CD14-positive monocyte (primary cell): ENCODE measurements around the gene REEP1. TPM values are rescaled to one million over a fixed set of nuclear protein-coding genes. Genes with fewer than 3 reads are reported as not detected.

Experiments
- DNase-seq, 3 donors: peaks; one replicate each; pipeline ENCODE4 v3.0.0-alpha.2; 2011 to 2022
- H2AFZ ChIP-seq: 2 replicates; pipeline ENCODE4 v1.6.0; 2012; ENCODE audit warnings: mild to moderate bottlenecking, low read depth, low read length, inconsistent platforms; ENCODE audit not compliant: insufficient read depth, poor library complexity, severe bottlenecking
- H3K27ac ChIP-seq, 2 donors: 1 replicate in 1 of 2; 2 replicates in 1 of 2; pipeline ENCODE4 v1.5.1; 2012 to 2013; ENCODE audit warnings: low read length in 2 of 2, control low read depth in 1 of 2, inconsistent platforms in 1 of 2, low read depth in 1 of 2, mild to moderate bottlenecking in 1 of 2
- H3K27me3 ChIP-seq, 2 donors: one replicate each; pipeline versions ENCODE4 v1.6.0 to v1.6.1; 2011 to 2013; ENCODE audit warnings: low read length in 2 of 2; ENCODE audit not compliant: control insufficient read depth in 2 of 2, insufficient read depth in 2 of 2
- H3K36me3 ChIP-seq, 2 donors: replicated peaks in 1 of 2; 1 replicate in 1 of 2; 2 replicates in 1 of 2; pipeline versions ENCODE4 v1.5.1 to v1.6.1; 2012 to 2013; ENCODE audit warnings: low read length in 2 of 2, control low read depth in 1 of 2, inconsistent platforms in 1 of 2, mild to moderate bottlenecking in 1 of 2; ENCODE audit not compliant: insufficient read depth in 2 of 2, control insufficient read depth in 1 of 2
- H3K4me1 ChIP-seq, 2 donors: 1 replicate in 1 of 2; 2 replicates in 1 of 2; pipeline versions ENCODE4 v1.5.1 to v1.6.1; 2012 to 2013; ENCODE audit warnings: low read length in 2 of 2, control low read depth in 1 of 2, inconsistent platforms in 1 of 2, mild to moderate bottlenecking in 1 of 2, moderate library complexity in 1 of 2; ENCODE audit not compliant: insufficient read depth in 2 of 2, control insufficient read depth in 1 of 2
- H3K4me2 ChIP-seq: replicated peaks from 2 replicates; pipeline ENCODE3; 2012; ENCODE audit warnings: low read length, moderate library complexity, mild to moderate bottlenecking; ENCODE audit not compliant: poor library complexity, severe bottlenecking; ENCODE audit errors: extremely low read depth
- H3K4me3 ChIP-seq, 3 experiments: fragments of 200-600 bp in 1 of 3; sonication (generic) in 1 of 3; replicated peaks in 1 of 3; 1 replicate in 2 of 3; 2 replicates in 1 of 3; pipeline ENCODE4 v1.5.1; 2011 to 2013; ENCODE audit warnings: low read length in 3 of 3, mild to moderate bottlenecking in 3 of 3, control low read depth in 2 of 3, low read depth in 2 of 3, inconsistent platforms in 1 of 3, moderate library complexity in 1 of 3
- H3K79me2 ChIP-seq: 2 replicates; pipeline ENCODE4 v1.6.0; 2012; ENCODE audit warnings: mild to moderate bottlenecking, control low read depth, inconsistent platforms, low read length, moderate library complexity; ENCODE audit not compliant: insufficient read depth
- H3K9ac ChIP-seq: 2 replicates; pipeline ENCODE4 v1.6.0; 2017; ENCODE audit warnings: low read length, mild to moderate bottlenecking; ENCODE audit not compliant: insufficient read depth, poor library complexity, severe bottlenecking
- H3K9me3 ChIP-seq, 2 donors: replicated peaks in 1 of 2; 1 replicate in 1 of 2; 2 replicates in 1 of 2; pipeline versions ENCODE4 v1.5.1 to v1.6.1; 2012 to 2013; ENCODE audit warnings: low read length in 2 of 2, control low read depth in 1 of 2; ENCODE audit not compliant: control insufficient read depth in 1 of 2, insufficient read depth in 1 of 2
- H4K20me1 ChIP-seq: 2 replicates; pipeline ENCODE4 v1.6.0; 2012; ENCODE audit warnings: mild to moderate bottlenecking, low read length, control low read depth, moderate library complexity; ENCODE audit not compliant: insufficient read depth
- H3K27ac Mint-ChIP-seq, 7 donors: one replicate each; pipeline ENCODE4 v1.8.0; 2020; ENCODE audit warnings: mild to moderate bottlenecking in 7 of 7, mixed read lengths in 7 of 7, moderate library complexity in 6 of 7, inconsistent platforms in 2 of 7
- H3K27me3 Mint-ChIP-seq, 3 donors: one replicate each; pipeline ENCODE4 v1.8.0; 2021 to 2022; ENCODE audit warnings: low read depth in 3 of 3, mild to moderate bottlenecking in 3 of 3, mixed read lengths in 3 of 3, moderate library complexity in 3 of 3, inconsistent platforms in 1 of 3
- H3K36me3 Mint-ChIP-seq, 2 donors: one replicate each; pipeline ENCODE4 v1.8.0; 2020; ENCODE audit warnings: mixed read lengths in 2 of 2, inconsistent platforms in 1 of 2, mild to moderate bottlenecking in 1 of 2
- H3K4me1 Mint-ChIP-seq: one replicate; pipeline ENCODE4 v1.8.0; 2020; ENCODE audit warnings: mild to moderate bottlenecking, mixed read lengths
- H3K4me3 Mint-ChIP-seq, 2 donors: one replicate each; pipeline ENCODE4 v1.8.0; 2020; ENCODE audit warnings: mild to moderate bottlenecking in 2 of 2, mixed read lengths in 2 of 2, moderate library complexity in 1 of 2
- H3K9me3 Mint-ChIP-seq, 7 donors: one replicate each; pipeline ENCODE4 v1.8.0; 2020 to 2022; ENCODE audit warnings: mixed read lengths in 7 of 7, mild to moderate bottlenecking in 6 of 7, moderate library complexity in 6 of 7, inconsistent platforms in 2 of 7
- CTCF ChIP-seq: fragments of 200-600 bp; IDR thresholded peaks from one replicate; pipeline ENCODE4 v1.8.0; 2022; ENCODE audit warnings: antibody characterized with exemption, mild to moderate bottlenecking
- WGBS: methylation state at CpG from one replicate; pipeline ENCODE4 v1.1.5; 2013; ENCODE audit warnings: missing lambda C conversion rate; ENCODE audit not compliant: insufficient coverage; 5-methylcytosine and 5-hydroxymethylcytosine counted together
- intact Hi-C, 2 donors: fragments of 100-400 bp; cut with micrococcal nuclease; formaldehyde crosslinking; loops; one replicate each; pipeline versions ENCODE4 v1.15.0 to v1.15.1; 2023
- polyA plus RNA-seq, 3 donors: library from polyadenylated mRNA; depleted of rRNA in 1 of 3; unstranded in 2 of 3; stranded (reverse) in 1 of 3; fragments of 300-500 nt in 2 of 3; fragments of >200 nt in 1 of 3; fragmentation: Illumina TruSeq in 2 of 3; gene quantifications; 1 replicate in 2 of 3; 2 replicates in 1 of 3; pipeline ENCODE4 v1.2.3, GENCODE V29; 2012 to 2021

Gene REEP1
- polyA plus RNA-seq, 3 donors, result not detected

GRCh38 chr2:86341470-86341869 is 4.0 kb upstream of the REEP1 start:
- Histone ChIP-seq H3K36me3 (no peaks in the 10 kb centered on the region), H3K9ac (no peak overlapping the region), H3K4me3 (no peak overlapping the region), H2AFZ (no peak overlapping the region), H4K20me1 (no peaks in the 10 kb centered on the region), H3K27ac (no peak overlapping the region), H3K9me3 (peaks cover 9 to 22% of the 10 kb centered on the region in 2 donors), H3K79me2 (no peaks in the 10 kb centered on the region), H3K27me3 (peaks cover 43 to 73% of the 10 kb centered on the region in 2 donors), H3K4me1 (peaks cover 4 to 12% of the 10 kb centered on the region in 2 donors), H3K4me2 (no peak overlapping the region)
- DNase-seq, result no peak
- Mint-ChIP-seq H3K27ac (no peak overlapping the region), H3K4me3 (no peak overlapping the region), H3K9me3 (peaks cover 9 to 26% (median 22%) of the 10 kb centered on the region in 7 donors), H3K4me1 (peaks cover 10% of the 10 kb centered on the region), H3K27me3 (peaks cover 49 to 59% (median 50%) of the 10 kb centered on the region in 3 donors), H3K36me3 (peaks cover 0 to 2% of the 10 kb centered on the region in 2 donors)
- TF ChIP-seq CTCF, result no peak
- intact Hi-C loops, result no loop called here

GRCh38 chr2:86338778-86339295 is 1.4 kb upstream of the REEP1 start:
- TF ChIP-seq CTCF, result no peak
- peaks cover 0 to 2% of the 10 kb centered on the region in 2 donors for H3K36me3 Mint-ChIP-seq
- peaks cover 65 to 75% (median 70%) of the 10 kb centered on the region in 3 donors for H3K27me3 Mint-ChIP-seq
- peaks cover 9 to 30% (median 22%) of the 10 kb centered on the region in 7 donors for H3K9me3 Mint-ChIP-seq
- H3K9ac ChIP-seq, result no peak overlapping the region
- H3K4me2 ChIP-seq, result no peak overlapping the region
- no peaks in the 10 kb centered on the region for H3K79me2 ChIP-seq
- H3K4me3 Mint-ChIP-seq, result peak overlapping the region in 1 of 2 donors; percentile 86
- intact Hi-C loops, result no loop called here
- H3K27ac ChIP-seq, result no peak overlapping the region
- DNase-seq, result no peak
- H3K4me3 ChIP-seq, result no peak overlapping the region
- no peaks in the 10 kb centered on the region for H4K20me1 ChIP-seq
- 94% methylated on average over 7 of the region's 10 CpGs for WGBS
- no peak overlapping the region for H3K27ac Mint-ChIP-seq
- peaks cover 53 to 84% of the 10 kb centered on the region in 2 donors for H3K27me3 ChIP-seq
- no peaks in the 10 kb centered on the region for H3K36me3 ChIP-seq
- H2AFZ ChIP-seq, result no peak overlapping the region
- H3K9me3 ChIP-seq, result peaks cover 9 to 27% of the 10 kb centered on the region in 2 donors
- H3K4me1 Mint-ChIP-seq, result peaks cover 13% of the 10 kb centered on the region
- H3K4me1 ChIP-seq, result peaks cover 4 to 12% of the 10 kb centered on the region in 2 donors
